ENCODE measurements around the gene PDGFB.
A peak's percentile ranks its signal among the peaks of the same experiment; 100 is the strongest.

Gene PDGFB

GRCh38 chr22:39244496-39245129 lies at the start of gene PDGFB:
TSS of gene PDGFB (minus strand) at chr22:39244982. CDS start at chr22:39243963, 1,019 bp downstream.
- H3K9me3 Mint-ChIP-seq: no peaks in the 10 kb centered on the region
- peak within 1 kb of the TSS; percentile 85 for H3K4me3 Mint-ChIP-seq
- H3K36me3 Mint-ChIP-seq: no peaks in the 10 kb centered on the region
- H3K4me1 Mint-ChIP-seq: peaks cover 34% of the 10 kb centered on the region
- H3K27ac Mint-ChIP-seq: no peak within 1 kb of the TSS
- peaks cover 3% of the 10 kb centered on the region for H3K27me3 Mint-ChIP-seq

- Mint-ChIP-seq H3K9me3 (no peaks in the 10 kb centered on the region), H3K4me1 (peaks cover 5% of the 10 kb centered on the region), H3K4me3 (no peak overlapping the region), H3K27me3 (peaks cover 4% of the 10 kb centered on the region), H3K36me3 (peaks cover 2% of the 10 kb centered on the region), H3K27ac (no peak overlapping the region)
These were observed 49.1 kb upstream of the PDGFB start for GRCh38 chr22:39293766-39294368.

DNA sequence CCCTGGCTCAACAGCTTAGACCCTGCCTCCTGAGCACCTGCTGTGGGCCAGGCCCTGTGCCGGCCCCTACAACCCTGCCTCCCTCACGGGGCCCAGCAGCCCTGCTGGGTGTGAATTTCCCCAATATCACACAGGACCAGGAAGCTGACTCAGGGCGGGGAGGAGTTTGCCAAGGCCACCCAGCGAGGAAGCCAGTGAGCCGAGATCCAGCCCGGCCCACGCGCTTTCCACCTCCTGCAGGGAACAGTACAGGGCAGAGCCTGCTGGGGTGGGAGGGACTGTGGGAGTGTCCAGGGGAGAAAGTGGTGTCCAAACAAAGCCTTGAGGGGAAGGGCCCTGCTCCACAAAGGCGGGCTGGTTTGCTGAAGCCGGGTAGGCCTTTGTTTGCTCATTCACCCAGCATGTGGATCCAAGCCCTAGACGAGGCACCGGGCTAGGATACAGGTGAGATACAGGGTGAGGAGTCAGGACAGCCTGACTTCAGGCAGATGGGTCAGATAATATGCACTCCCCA lies 47.8 kb upstream of the PDGFB start:
- Mint-ChIP-seq H3K27ac (no peak overlapping the region), H3K27me3 (peaks cover 2% of the 10 kb centered on the region), H3K4me1 (peaks cover under 1% of the 10 kb centered on the region), H3K4me3 (no peak overlapping the region), H3K36me3 (no peaks in the 10 kb centered on the region), H3K9me3 (no peaks in the 10 kb centered on the region)

DNA sequence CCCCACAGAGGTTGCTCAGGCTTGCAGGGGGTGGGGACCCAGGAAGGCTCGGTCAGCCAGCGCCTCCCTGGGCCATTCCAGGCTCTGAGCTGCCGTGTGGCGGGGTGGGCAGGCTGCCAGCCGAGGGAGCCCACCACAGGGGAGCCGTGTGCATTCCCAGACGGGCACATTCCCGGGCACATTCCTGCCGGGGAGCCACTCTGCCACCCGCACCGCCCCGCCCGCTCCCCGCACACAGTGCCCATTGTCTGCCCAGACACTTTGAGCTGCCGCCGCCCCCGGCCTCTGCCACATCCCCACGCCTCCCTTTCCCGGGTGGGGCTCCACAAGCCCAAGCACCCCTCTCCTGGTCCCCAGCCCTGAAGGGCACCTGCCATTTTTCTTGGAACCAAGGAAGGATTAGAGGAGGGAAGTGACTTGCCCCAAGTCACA lies 47.3 kb upstream of the PDGFB start:
- no peak overlapping the region for H3K4me3 Mint-ChIP-seq
- peaks cover 2% of the 10 kb centered on the region for H3K27me3 Mint-ChIP-seq
- no peaks in the 10 kb centered on the region for H3K9me3 Mint-ChIP-seq
- H3K4me1 Mint-ChIP-seq: peaks cover 7% of the 10 kb centered on the region
- no peaks in the 10 kb centered on the region for H3K36me3 Mint-ChIP-seq
- H3K27ac Mint-ChIP-seq: no peak overlapping the region

DNA sequence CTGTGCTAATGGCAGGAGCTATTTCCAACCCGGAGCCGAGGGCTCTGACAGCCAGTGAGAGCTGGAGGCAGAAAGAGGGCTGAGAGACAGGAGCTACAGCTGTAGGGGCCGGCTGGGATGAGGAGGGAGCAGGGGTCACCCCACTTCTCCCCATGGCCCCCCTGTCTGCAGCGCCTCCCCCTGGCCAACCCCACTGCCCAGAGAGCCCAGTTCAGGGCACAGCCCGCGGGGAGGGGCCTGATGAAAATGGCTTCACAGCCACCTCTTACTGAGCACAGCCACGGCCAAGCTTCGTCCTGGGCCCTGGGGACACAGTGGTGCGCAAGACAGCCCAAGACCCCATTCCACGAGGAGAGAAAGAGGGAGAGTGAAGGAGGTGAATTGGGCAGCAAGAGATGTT lies 46.7 kb upstream of the PDGFB start:
- peaks cover 2% of the 10 kb centered on the region for H3K27me3 Mint-ChIP-seq
- H3K4me1 Mint-ChIP-seq: peaks cover 8% of the 10 kb centered on the region
- H3K4me3 Mint-ChIP-seq: no peak overlapping the region
- no peaks in the 10 kb centered on the region for H3K36me3 Mint-ChIP-seq
- peak overlapping the region; percentile 23 for H3K27ac Mint-ChIP-seq
- H3K9me3 Mint-ChIP-seq: no peaks in the 10 kb centered on the region

DNA sequence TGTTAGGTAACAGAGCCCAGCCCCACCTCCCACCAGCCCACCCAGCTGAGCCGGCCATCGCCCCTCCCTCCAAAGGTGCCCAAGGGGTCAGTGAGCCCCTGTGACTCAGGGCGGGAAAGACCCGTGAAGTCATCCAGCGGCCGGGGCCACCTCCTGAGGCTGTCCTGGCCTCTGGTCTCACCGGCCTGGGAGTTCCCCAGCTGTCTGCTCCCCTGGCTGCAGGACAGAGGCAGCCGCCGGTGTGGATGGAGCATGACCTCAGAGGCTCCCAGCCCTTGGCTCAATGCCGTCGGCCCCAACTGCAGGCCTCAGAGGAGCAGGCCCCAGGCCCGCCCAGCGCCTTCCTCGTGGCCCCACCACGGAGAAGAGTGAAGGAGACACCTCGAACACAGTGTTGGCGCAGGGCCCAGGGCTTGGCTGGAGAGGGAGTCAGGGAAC lies 46.0 kb upstream of the PDGFB start:
- no peaks in the 10 kb centered on the region for H3K9me3 Mint-ChIP-seq
- peaks cover 1% of the 10 kb centered on the region for H3K36me3 Mint-ChIP-seq
- H3K27ac Mint-ChIP-seq: no peak overlapping the region
- no peaks in the 10 kb centered on the region for H3K27me3 Mint-ChIP-seq
- peaks cover 8% of the 10 kb centered on the region for H3K4me1 Mint-ChIP-seq
- no peak overlapping the region for H3K4me3 Mint-ChIP-seq

DNA sequence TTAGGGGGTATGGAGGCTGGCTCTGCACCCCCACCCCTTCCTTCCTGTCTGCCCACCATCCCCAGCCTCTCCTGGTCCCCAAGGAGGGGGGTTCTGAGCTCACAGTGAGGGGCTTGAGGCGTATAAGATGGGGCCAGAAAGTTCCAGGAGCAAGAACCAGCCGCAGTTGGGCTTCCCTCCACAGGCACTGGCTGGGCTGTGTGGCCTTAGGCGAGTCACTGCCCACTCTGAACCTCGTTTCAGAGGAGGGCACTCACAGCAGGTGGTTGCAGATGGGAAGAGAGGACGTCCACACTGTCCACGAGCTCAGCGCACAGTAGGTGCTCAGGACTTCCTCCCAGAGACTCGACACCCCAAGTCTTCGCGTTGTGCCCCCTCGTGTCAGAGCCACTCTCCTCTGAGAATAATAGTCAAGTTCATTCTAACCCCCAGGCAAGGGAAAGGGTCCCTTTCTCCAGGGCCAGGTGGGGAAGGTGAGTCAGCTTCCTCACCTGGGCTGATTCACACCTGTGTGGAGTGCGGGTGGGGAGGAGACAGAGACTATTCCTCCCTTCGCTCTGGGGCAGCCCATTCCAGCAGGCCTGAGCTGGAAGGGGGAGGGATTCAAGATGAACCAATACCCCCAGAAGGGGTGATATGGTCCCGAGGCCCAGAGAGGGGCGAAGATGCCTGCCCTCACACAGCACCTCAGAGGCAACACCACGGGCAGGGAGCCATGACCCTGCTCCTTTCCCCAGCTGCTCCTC lies 45.4 kb upstream of the PDGFB start:
- Mint-ChIP-seq H3K36me3 (peaks cover 2% of the 10 kb centered on the region), H3K27ac (no peak overlapping the region), H3K9me3 (no peaks in the 10 kb centered on the region), H3K27me3 (no peaks in the 10 kb centered on the region), H3K4me3 (no peak overlapping the region), H3K4me1 (peaks cover 8% of the 10 kb centered on the region)

DNA sequence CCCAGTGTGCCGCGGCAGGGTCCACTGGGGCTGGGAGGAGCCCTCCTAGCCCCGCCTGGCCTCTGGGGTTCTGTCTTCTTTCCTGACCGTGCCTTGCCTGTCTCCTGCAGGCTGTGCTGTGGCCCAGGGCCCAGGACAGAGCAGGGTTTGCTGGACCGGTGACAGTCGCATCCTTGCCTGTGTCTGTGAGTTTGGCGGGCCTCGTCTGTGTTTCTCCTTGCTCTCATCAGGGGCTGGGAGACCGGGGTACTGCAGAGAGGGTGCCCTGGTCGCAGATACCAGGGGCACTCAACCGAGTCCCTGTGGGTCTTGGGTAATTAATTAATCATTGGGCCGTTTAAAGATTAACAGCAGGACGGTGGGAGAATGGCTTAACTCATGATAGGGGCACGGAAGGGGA lies 44.8 kb upstream of the PDGFB start:
- H3K9me3 Mint-ChIP-seq: no peaks in the 10 kb centered on the region

GRCh38 chr22:39288135-39288898 lies 43.5 kb upstream of the PDGFB start:
- Mint-ChIP-seq H3K4me3 (no peak overlapping the region), H3K9me3 (no peaks in the 10 kb centered on the region), H3K4me1 (peaks cover 8% of the 10 kb centered on the region), H3K36me3 (peaks cover 2% of the 10 kb centered on the region), H3K27ac (no peak overlapping the region), H3K27me3 (no peaks in the 10 kb centered on the region)

More for the DNA sequence above, 44.8 kb upstream of the PDGFB start:
- Mint-ChIP-seq H3K36me3 (peaks cover 2% of the 10 kb centered on the region), H3K4me1 (peaks cover 8% of the 10 kb centered on the region), H3K27me3 (no peaks in the 10 kb centered on the region), H3K27ac (no peak overlapping the region), H3K4me3 (no peak overlapping the region)

DNA sequence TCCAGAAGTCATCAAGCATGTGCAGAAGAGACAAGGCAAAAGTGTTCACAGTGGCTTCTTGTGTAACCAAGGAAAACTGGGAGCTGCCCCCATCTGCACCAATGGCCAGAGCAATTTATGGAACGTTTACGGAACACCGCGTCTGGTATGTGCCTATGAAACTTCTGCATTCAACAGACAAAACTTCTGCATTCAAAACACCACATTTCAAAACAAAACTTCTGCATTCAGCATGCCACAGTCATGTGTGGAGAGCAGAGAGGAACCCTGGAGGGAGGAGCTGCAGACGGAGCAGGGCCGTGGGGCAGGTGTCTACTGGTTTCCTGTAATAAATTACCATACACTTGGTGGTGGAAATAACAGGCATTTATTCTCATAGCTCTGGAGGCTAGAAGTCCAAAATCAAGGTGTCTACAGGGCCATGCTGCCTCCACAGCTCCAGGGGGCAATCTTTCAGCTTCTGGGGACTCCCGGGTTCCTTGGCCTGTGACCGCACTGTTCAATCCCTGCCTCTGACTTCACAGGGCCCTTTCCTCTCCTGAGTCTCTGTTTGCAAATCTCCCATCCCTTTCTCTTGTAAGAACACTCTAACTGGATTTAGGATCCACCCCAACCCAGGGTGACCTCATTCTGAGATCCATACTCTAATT lies 42.4 kb upstream of the PDGFB start:
- Mint-ChIP-seq H3K36me3 (peaks cover 2% of the 10 kb centered on the region), H3K27ac (no peak overlapping the region), H3K4me3 (no peak overlapping the region), H3K4me1 (peaks cover 8% of the 10 kb centered on the region), H3K27me3 (no peaks in the 10 kb centered on the region), H3K9me3 (no peaks in the 10 kb centered on the region)

- Mint-ChIP-seq H3K9me3 (no peaks in the 10 kb centered on the region), H3K27me3 (no peaks in the 10 kb centered on the region), H3K4me3 (no peak overlapping the region), H3K36me3 (peaks cover 2% of the 10 kb centered on the region), H3K27ac (no peak overlapping the region), H3K4me1 (peaks cover 8% of the 10 kb centered on the region)
These were observed 40.2 kb upstream of the PDGFB start for GRCh38 chr22:39284983-39285382.

DNA sequence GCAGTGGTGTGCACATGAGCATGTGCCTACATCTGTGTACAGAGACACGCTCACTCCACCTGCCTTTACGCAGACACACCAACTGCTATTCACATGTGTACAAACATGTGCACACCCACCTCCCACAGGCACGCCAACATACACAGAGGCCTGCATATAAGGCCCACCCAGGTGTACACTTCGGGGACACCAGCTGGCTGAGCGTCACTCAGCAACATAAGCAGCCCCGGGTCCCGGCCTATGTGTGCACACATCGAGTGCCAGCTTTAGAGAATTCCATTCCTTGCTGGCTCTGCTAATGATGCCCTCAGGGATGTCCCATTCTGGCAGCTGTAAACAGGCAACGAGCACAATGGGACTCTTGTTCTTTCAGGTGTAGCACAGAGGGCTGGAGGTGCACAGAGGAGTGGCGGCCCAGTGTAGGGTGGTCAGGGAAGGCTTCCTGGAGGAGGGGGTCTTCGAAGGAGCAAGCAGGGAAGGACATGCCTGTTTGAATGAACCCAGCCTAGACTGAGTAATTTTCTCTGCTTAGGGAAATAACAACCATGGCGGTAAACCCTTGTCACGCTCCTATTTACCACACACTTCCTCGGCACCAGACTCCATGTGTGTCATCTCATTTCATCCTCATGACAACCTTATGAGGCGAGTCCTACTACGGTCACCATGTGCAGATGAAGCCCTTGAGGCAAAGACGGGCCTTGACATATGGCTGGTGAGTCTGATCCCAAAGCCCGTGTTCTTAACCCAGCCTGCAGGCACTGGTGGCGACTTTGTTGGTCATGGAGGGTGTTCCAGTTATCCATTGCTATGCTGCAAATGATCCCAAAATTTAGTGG lies 39.6 kb upstream of the PDGFB start:
- H3K36me3 Mint-ChIP-seq: peaks cover 2% of the 10 kb centered on the region
- no peaks in the 10 kb centered on the region for H3K9me3 Mint-ChIP-seq
- H3K4me1 Mint-ChIP-seq: peaks cover 8% of the 10 kb centered on the region
- H3K27ac Mint-ChIP-seq: no peak overlapping the region
- no peak overlapping the region for H3K4me3 Mint-ChIP-seq
- no peaks in the 10 kb centered on the region for H3K27me3 Mint-ChIP-seq

DNA sequence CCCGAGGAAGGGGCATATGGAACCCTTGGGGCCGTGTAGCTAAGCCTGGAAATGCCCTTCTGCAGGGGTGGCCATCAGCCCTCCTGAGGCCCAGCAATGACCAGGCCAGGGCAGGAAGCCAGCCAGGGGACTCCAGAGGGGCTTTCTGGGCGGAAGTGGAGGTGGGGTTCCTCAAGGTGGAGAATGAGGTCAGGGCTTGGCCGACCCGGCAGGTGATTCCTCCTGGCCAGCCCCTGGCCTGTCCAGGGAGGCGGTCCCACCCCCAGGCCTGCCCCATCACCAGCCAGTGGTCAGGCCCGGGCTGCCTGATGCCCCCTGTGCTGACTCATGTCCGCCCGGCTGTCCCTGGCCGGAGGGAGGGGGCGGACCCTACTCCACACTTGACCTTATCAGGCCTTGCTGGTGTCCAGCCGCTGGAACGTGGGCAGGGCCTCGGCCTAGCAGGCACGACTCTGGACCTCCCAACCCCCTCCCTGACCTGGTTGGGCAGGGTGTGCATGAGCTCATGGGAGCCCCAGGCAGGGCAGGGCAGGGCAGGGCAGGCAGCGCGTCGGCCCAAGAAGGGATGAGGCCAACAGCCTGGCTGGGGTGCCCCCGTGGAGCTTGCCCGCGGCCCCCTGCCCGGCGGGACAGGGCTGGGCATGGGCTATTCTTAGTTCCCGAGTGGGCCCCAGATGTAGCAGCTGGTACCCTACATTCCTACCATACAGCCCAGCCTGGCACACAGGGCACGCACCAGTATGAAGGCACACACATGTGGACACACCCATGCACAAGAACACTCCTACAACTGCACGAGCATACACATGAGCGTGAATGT lies 38.8 kb upstream of the PDGFB start:
- H3K4me3 Mint-ChIP-seq: no peak overlapping the region
- no peaks in the 10 kb centered on the region for H3K27me3 Mint-ChIP-seq
- H3K27ac Mint-ChIP-seq: no peak overlapping the region
- peaks cover 2% of the 10 kb centered on the region for H3K36me3 Mint-ChIP-seq
- no peaks in the 10 kb centered on the region for H3K9me3 Mint-ChIP-seq
- H3K4me1 Mint-ChIP-seq: peaks cover 8% of the 10 kb centered on the region
